ENCODE data around the gene B4GALNT3. TPM values are rescaled to one million over a fixed set of nuclear protein-coding genes. Genes with fewer than 3 reads are reported as not detected.

B4GALNT3 gene
- total and polyA plus RNA-seq, 2 of the 13 experiments (the other 11 are each of a cell fraction or from before 2014, with no cell fraction given) = 3.2 to 4.4 TPM

- TF ChIP-seq PRPF4 (IDR thresholded peaks at IDR 0.05; ENCODE audit: low read depth, low read length, poor library complexity, severe bottlenecking) (no peak), FOSL1 (CRISPR knock-in tag; IDR thresholded peaks at IDR 0.05; ENCODE audit: borderline replicate concordance) (no peak), ZSCAN31 (CRISPR knock-in tag; IDR thresholded peaks at IDR 0.05; ENCODE audit: low read depth) (peak; percentile 27; the same call in 1 of the 2 replicates), SMAD1 (CRISPR knock-in tag; IDR thresholded peaks at IDR 0.05; ENCODE audit: borderline replicate concordance, low read depth) (0 out of 2 replicates have a peak, but pooled peaks have one; percentile 39), ZNF317 (CRISPR knock-in tag; IDR thresholded peaks at IDR 0.05) (peak; percentile 69), KAT8 (CRISPR knock-in tag; IDR thresholded peaks at IDR 0.05) (peak; percentile 56; the same call in 1 of the 2 replicates), TGIF2 (CRISPR knock-in tag; IDR thresholded peaks at IDR 0.05) (peak; percentile 89; the same call in 1 of the 2 replicates), JARID2 (CRISPR knock-in tag; IDR thresholded peaks at IDR 0.05; ENCODE audit: insufficient replicate concordance) (no peak), KDM1A (CRISPR knock-in tag; IDR thresholded peaks at IDR 0.05) (0 out of 2 replicates have a peak, but pooled peaks have one; percentile 57), TFDP1 (CRISPR knock-in tag; IDR thresholded peaks at IDR 0.05; ENCODE audit: borderline replicate concordance) (peak; percentile 84; the same call in 1 of the 2 replicates), KAT2B (IDR thresholded peaks at IDR 0.05; ENCODE audit: borderline replicate concordance, low read depth, low read length) (no peak), PLRG1 (conservative IDR thresholded peaks at IDR 0.05) (no peak), ZNF224 (CRISPR knock-in tag; IDR thresholded peaks at IDR 0.05) (no peak), MTERF4 (CRISPR knock-in tag; IDR thresholded peaks at IDR 0.05) (peak; percentile 68; the same call in 1 of the 2 replicates), ZNF274 (CRISPR knock-in tag; IDR thresholded peaks at IDR 0.05) (peak; percentile 77; the same call in 1 of the 2 replicates), ZNF563 (CRISPR knock-in tag; IDR thresholded peaks at IDR 0.05) (peak; percentile 79; the same call in 1 of the 2 replicates), ZNF572 (CRISPR knock-in tag; IDR thresholded peaks at IDR 0.05) (peak; percentile 77; the same call in 1 of the 2 replicates), AHDC1 (CRISPR knock-in tag; IDR thresholded peaks at IDR 0.05; ENCODE audit: borderline replicate concordance) (peak; percentile 63; the same call in 1 of the 2 replicates), ZNF678 (CRISPR knock-in tag; IDR thresholded peaks at IDR 0.05) (no peak)
- TF ChIP-seq, protein P1, sequence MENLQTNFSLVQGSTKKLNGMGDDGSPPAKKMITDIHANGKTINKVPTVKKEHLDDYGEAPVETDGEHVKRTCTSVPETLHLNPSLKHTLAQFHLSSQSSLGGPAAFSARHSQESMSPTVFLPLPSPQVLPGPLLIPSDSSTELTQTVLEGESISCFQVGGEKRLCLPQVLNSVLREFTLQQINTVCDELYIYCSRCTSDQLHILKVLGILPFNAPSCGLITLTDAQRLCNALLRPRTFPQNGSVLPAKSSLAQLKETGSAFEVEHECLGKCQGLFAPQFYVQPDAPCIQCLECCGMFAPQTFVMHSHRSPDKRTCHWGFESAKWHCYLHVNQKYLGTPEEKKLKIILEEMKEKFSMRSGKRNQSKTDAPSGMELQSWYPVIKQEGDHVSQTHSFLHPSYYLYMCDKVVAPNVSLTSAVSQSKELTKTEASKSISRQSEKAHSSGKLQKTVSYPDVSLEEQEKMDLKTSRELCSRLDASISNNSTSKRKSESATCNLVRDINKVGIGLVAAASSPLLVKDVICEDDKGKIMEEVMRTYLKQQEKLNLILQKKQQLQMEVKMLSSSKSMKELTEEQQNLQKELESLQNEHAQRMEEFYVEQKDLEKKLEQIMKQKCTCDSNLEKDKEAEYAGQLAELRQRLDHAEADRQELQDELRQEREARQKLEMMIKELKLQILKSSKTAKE (CRISPR knock-in tag; IDR thresholded peaks at IDR 0.05; ENCODE audit: borderline replicate concordance) = peak; percentile 67; the same call in 1 of the 2 replicates
Measured at GRCh38 chr12:583251-583869, 123.6 kb downstream of the B4GALNT3 start (continued).
